Fibroblast of lung (primary cell): ENCODE results near the gene SLIT3.

Source experiments
- EZH2 ChIP-seq: IDR thresholded peaks from 2 replicates; pipeline ENCODE4 v1.5.1; 2012; ENCODE audit warnings: low read length, control low read depth, mild to moderate bottlenecking; ENCODE audit errors: missing control alignments
- TF ChIP-seq, protein P1 (sequence below), 2 donors: IDR thresholded peaks in 1 of 2; conservative IDR thresholded peaks in 1 of 2; 1 replicate in 1 of 2; 2 replicates in 1 of 2; pipeline ENCODE4 v1.5.1; 2011 to 2012; ENCODE audit warnings: low read length in 2 of 2, control low read depth in 1 of 2, inconsistent platforms in 1 of 2, low read depth in 1 of 2, mild to moderate bottlenecking in 1 of 2

- TF ChIP-seq, protein P1, sequence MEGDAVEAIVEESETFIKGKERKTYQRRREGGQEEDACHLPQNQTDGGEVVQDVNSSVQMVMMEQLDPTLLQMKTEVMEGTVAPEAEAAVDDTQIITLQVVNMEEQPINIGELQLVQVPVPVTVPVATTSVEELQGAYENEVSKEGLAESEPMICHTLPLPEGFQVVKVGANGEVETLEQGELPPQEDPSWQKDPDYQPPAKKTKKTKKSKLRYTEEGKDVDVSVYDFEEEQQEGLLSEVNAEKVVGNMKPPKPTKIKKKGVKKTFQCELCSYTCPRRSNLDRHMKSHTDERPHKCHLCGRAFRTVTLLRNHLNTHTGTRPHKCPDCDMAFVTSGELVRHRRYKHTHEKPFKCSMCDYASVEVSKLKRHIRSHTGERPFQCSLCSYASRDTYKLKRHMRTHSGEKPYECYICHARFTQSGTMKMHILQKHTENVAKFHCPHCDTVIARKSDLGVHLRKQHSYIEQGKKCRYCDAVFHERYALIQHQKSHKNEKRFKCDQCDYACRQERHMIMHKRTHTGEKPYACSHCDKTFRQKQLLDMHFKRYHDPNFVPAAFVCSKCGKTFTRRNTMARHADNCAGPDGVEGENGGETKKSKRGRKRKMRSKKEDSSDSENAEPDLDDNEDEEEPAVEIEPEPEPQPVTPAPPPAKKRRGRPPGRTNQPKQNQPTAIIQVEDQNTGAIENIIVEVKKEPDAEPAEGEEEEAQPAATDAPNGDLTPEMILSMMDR (conservative IDR thresholded peaks at IDR 0.05 in 1 of 2, IDR thresholded peaks at IDR 0.05 in 1 of 2; ENCODE audit: low read depth in 1 of 2, low read length in 2 of 2) = no peak
- TF ChIP-seq EZH2 = no peak
Observed at GRCh38 chr5:169067751-169068173, 233.2 kb downstream of the SLIT3 start.
